GM10248 (cell line): ENCODE data around the gene ENOX1.

Experiments used
- CTCF ChIA-PET: fragments of 300-600 bp; sonication (Branson Sonifier 250); formaldehyde crosslinking; extraction: SDS; loops from one replicate; lab custom pipeline; 2021; ENCODE audit warnings: antibody characterized with exemption; lab: Yijun Ruan, JAX
- POLR2A ChIA-PET: fragments of 350-650 bp; sonication (Branson Sonifier 250); formaldehyde crosslinking; extraction: SDS; loops from one replicate; lab custom pipeline; 2020; ENCODE audit warnings: antibody characterized with exemption; lab: Yijun Ruan, JAX
- DNase-seq: peaks from one replicate; pipeline ENCODE4 v3.0.0; 2012; ENCODE audit errors: extremely low spot score
- CTCF ChIP-seq: IDR thresholded peaks from 2 replicates; pipeline ENCODE4 v1.5.1; 2012; ENCODE audit warnings: mild to moderate bottlenecking, low read depth; ENCODE audit errors: extremely low read depth, missing control alignments, control extremely low read depth

ENOX1 gene

DNA sequence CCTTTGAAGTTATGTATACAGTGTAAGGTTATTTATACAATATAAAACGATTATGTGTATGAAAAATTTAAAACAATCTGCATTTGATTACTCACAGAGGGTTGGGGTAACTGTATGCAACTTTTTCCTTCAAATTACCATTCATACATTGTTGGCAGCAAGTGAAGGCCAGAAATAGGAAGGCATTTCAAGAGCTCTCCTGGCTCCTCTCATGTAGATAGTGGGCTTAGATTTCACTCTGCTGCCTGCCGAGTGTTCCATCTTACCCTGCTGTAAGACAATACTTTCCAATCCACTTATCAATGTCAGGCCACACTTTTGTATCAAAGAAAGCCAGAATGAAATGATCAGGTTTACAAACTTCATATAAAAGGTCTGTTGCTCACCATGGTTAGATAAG is 518.1 kb downstream of the ENOX1 start:
- CTCF ChIA-PET = interaction anchor here (1.0 kb wide), 1 partner anchor 19 kb away, joined by 3 read pairs; no protein-coding TSS in a partner anchor
- no peak for DNase-seq
- POLR2A ChIA-PET = no interaction called here
- no peak for TF ChIP-seq CTCF

- DNase-seq = no peak
- CTCF ChIA-PET = interaction anchor here (0.7 to 1.6 kb wide), 2 partner anchors 9 to 10 kb away, joined by 4 to 5 read pairs; no protein-coding TSS in a partner anchor
- no peak for TF ChIP-seq CTCF
- POLR2A ChIA-PET = no interaction called here
Observed at GRCh38 chr13:43267916-43268315, 518.9 kb downstream of the ENOX1 start.

DNA sequence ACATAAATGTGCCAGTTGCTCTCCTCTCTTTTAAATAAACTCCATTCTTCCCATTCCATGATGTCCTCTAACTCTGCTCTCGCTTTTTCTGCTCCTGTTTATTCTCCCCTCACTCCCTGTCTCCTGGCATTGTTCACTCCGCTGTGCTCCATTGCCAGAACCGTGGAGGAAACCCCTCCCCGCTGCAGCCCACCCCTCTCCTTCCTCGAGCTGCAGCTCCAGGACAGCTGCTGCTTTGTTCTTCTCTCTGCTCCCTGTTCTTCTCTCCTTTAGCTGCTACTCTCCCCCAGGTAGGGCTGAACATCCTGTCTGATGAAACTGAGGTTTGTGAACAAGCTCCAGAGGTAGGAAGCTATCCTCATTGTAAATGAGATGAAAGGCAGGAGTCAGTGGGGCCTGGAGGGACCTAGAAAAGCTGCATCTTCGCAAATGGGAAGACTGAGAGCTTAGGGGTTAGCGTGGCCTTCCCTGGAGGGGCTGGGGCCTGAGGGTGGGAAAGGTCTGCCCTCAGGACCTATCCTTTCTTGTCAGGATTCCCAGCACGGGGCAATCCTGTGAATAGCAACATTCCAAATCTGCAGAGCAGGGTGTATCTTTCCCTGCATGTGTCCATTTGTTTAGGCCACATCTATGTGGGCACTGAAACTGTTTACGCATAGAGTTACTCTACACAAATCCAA is 519.7 kb downstream of the ENOX1 start:
- no peak for DNase-seq
- ChIA-PET CTCF (interaction anchor here (1.0 to 1.6 kb wide), 4 partner anchors 9 to 13 kb away, joined by 3 to 5 read pairs (median 4); no protein-coding TSS in a partner anchor), POLR2A (no interaction called here)
- TF ChIP-seq CTCF = no peak

GRCh38 chr13:43265028-43265427 is 521.7 kb downstream of the ENOX1 start:
- POLR2A ChIA-PET = no interaction called here
- CTCF ChIA-PET = interaction anchor here (1.2 to 1.5 kb wide), 2 partner anchors 12 to 13 kb away, joined by 3 to 5 read pairs; no protein-coding TSS in a partner anchor
- TF ChIP-seq CTCF = no peak
- DNase-seq = no peak

- DNase-seq = no peak
- TF ChIP-seq CTCF = no peak
- ChIA-PET POLR2A (no interaction called here), CTCF (interaction anchor here (1.5 kb wide), 1 partner anchor 12 kb away, joined by 5 read pairs; no protein-coding TSS in a partner anchor)
Observed at GRCh38 chr13:43264458-43264857, 522.3 kb downstream of the ENOX1 start.

DNA sequence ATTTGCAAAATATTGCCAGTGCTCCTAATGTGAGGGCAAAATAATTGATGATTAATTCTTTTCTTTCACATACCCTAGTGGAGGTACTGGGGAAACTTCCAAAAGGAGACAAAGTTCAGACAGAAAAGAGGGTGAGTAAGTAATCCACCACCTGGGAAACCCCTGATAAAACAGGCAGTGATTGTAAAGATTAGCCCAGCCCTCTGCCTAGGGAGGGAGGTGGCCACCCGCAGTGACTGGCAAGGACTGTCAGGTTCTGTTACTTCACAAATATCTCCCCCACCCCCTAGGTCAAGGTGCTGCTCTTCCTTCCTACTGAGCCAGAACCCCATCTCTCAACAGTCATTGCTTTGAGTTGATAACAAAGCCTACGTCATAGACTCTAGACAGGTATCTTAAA is 523.7 kb downstream of the ENOX1 start:
- TF ChIP-seq CTCF = no peak
- ChIA-PET POLR2A (no interaction called here), CTCF (no interaction called here)
- no peak for DNase-seq
